Measurements from ENCODE around the gene FREM2.

Gene FREM2

GRCh38 chr13:38686577-38687245 lies at the start of gene FREM2:
Gene FREM2 (plus strand): TSS chr13:38687077. CDS start chr13:38687345, 268 bp downstream.
- DNase-seq (ENCODE audit: low spot score), result no peak

DNA sequence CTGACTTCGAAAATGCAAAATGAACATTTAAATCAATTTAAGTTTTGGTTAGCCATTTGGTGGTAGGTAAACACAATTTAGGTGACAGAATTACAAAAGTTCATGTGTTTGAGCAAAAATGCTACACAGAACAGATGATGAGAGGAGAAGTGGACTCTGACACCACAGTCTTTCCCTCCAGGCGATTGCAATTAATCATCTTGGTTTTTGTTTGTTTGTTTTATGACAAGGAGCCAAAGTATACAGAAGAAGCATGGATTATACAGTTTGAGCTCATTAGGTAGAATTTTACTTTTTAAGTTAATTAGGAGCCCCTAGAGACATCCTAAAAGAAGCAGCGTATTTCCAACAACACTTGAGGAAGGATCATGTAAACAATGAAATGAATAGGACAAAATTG lies 49.3 kb upstream of the FREM2 start:
- no peak for DNase-seq (ENCODE audit: low spot score)

GRCh38 chr13:38641164-38641948 lies 45.5 kb upstream of the FREM2 start:
- DNase-seq (ENCODE audit: low spot score), result no peak

DNA sequence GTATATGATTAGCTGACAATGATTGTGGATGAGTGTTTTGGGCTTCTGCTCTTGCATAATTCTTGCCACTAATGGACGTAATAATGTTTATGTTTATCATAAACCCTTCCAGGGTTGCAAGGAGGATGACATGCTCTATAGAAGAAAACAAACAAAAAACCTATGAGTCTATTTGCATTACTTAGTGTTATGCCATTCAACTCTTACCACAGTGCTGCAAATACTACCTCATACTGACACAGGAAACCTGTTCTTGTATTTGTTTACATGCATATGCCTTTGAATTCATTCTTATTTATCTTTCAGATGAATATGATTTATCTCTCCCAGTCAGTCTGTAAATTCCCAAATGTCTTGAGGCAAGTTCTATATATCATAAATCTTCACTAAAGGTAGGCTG lies 39.6 kb upstream of the FREM2 start:
- no peak for DNase-seq (ENCODE audit: low spot score)

DNA sequence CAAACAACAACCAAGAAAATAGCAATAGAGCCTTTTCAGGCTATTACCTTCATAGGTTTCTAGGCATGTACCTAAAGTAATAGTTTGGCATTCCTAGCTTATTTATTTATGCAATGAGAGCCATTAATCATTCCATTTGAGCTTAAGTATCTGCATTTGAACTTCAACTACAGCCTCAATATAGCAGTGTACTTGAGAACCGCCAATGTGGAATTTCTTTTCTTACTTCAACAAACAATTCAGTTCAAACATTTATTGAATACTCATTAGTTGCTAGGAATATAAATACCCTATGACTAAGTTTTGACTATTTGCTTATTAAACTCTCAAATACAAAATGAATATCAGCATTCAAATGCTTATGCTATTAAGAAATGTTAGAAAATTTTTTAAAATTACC lies 38.0 kb upstream of the FREM2 start:
- no peak for DNase-seq (ENCODE audit: low spot score)

- no peak for DNase-seq (ENCODE audit: low spot score)
Measured at GRCh38 chr13:38656699-38657098, 30.2 kb upstream of the FREM2 start.

- DNase-seq (ENCODE audit: low spot score), result no peak
Measured at GRCh38 chr13:38657191-38657590, 29.7 kb upstream of the FREM2 start.

DNA sequence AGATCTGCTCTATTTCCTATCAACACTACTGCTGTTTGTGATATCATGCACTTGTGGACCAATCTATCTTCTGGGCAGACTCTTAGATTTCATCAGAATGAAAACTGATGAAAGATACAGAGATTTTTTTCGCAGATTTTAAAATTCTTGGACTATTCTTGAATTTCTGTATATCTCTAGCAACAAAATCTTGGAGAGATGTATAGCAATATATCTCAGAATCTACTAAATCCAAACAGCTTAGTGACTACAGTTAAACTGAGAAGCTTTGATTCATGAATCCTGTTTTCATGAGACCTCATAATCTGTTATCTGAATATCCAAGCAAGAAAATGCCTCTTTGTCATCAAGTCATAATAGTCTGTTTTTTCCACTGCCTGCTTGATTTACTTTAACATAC lies 28.0 kb upstream of the FREM2 start:
- no peak for DNase-seq (ENCODE audit: low spot score)

DNA sequence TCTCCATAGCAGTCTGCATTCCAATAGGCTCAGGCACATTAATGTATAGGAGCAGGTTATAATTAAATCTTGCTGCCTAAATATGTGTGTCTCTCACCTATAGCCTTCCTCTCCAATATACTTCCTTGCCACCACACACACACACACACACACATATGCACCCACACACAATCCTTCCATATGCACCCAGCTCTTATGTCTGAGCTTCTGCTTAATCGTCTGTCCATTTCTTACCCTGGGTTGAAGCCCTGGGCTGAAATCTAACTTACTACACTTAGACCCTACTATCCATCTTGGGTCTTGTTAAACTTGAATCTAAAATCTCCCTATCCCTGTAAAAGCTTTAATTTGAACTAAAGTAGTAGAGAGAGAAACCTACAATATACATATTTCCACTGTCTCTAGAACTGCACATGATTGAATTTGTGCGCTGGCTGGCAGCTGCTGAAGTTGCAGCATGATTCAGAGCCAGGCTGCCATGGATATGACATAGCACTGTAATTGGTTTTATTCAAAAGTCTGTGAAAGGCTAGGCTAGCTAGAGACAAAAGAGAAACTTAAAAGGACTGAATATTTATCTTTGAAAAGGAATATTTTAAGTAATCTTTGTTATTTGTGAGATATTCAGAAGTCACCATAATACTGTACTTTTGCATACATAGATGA lies 25.7 kb upstream of the FREM2 start:
- DNase-seq (ENCODE audit: low spot score), result no peak

- no peak for DNase-seq (ENCODE audit: low spot score)
Measured at GRCh38 chr13:38662362-38662761, 24.5 kb upstream of the FREM2 start.

DNA sequence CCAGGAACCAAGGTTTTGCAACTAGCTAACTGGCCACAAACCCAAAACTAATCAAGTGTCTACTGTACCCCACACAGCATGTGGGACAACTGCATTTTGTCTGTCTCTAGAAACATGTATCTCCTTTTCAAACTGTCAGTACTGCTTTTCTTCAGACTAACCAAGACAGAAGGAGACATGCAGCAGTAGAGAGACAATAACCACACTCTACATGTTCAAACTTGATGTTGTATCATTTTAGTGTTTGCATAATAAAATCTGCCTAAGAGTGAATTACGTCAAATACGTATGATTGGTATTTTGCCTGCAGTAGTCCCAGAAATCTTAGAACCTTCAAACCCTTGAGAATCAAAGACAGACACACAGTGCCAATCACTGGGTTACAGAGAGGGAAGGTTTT lies 22.0 kb upstream of the FREM2 start:
- DNase-seq (ENCODE audit: low spot score), result no peak

- no peak for DNase-seq (ENCODE audit: low spot score)
Measured at GRCh38 chr13:38667526-38668109, 19.3 kb upstream of the FREM2 start.

DNA sequence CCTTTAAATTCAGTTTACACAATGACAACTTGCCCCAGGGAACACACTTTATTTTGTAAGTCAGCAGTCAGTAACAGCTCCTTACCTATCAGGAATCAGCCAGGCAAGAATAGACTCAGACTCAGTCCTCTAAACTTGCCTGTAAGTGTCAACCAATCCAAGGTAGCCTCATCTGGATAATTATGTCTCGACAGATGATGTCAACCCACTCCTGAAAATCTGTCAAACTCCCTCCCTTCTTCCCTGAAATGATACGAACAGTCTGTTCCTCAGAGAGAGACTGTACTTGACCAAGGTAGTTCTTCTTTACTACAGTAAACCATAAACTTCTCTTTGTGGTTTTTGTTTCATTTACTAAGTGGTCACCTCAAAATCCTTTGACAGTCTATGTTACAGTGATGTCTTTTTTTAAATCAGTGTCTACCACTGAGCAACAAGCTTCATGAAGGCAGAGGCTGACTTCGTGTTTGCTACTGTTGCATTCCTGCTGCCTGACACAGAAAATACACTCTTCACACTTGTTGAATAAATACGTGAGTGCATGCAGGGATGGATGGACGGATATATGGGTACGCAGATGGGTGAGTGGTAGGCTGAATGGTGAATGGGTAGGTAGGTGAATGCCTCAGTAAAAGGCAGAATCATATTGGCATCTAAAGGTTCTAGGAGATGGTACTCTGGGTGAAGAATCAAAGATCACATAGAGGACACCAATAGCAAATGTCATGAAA lies 17.5 kb upstream of the FREM2 start:
- no peak for DNase-seq (ENCODE audit: low spot score)

DNA sequence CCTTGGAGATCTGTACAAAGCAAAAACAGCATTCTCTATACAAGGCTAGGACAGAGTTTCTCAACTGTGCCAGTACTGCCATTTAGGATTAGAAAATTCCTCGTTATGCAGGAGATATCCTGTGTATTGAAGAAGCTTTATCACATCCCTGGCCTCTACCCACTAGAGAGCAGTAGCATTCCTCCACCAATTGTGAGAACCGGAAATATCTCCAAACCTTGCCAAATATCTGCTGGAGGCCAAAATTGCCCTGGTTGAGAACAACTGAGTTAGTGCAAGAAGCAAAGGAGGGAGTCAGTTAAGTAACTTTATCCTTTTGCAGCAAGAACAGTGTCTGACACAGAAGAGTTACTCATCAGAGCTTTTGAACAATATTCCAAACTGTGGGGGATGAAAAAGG lies 16.2 kb upstream of the FREM2 start:
- DNase-seq (ENCODE audit: low spot score), result no peak

DNA sequence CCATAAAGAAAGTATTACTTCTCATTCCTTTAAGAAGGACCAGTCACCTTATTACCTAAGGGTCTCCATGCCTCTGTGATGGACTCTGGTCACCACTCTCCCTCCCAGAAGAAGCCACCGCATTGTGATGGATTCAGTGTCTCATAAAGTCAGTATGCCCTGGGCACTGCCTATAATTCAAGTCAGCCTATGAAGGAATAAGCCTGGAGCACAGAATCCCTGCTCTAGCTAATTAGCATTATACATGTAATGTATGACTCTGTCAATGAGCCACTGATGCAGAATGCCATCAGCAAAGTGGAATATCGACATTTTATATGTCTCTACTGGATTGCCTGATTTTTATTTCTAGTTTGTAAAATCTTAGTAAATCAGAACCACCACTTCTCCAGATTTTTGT lies 14.9 kb upstream of the FREM2 start:
- DNase-seq (ENCODE audit: low spot score), result no peak

GRCh38 chr13:38674208-38674607 lies 12.7 kb upstream of the FREM2 start:
- DNase-seq (ENCODE audit: low spot score), result no peak

- DNase-seq (ENCODE audit: low spot score), result no peak
Measured at GRCh38 chr13:38680912-38681311, 6.0 kb upstream of the FREM2 start.

DNA sequence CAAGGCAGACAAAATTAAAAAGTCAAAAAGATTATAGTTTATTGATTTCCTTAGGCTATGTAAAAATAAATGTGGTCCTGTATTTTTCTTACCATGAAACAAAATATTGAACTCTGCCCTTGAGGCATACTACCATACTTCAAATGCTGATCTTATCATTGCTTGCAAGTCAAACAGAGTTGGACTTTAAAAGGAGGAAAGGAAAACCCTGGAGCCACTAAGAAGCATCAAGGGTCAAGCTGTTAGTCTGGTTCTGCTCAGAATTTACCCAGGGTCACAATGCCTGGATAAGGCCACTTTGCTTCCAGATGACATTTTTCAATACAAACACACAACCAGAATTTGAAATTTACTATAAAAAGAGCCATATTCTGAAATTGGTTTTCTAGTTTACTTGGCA lies 2.2 kb upstream of the FREM2 start:
- no peak for DNase-seq (ENCODE audit: low spot score)

DNA sequence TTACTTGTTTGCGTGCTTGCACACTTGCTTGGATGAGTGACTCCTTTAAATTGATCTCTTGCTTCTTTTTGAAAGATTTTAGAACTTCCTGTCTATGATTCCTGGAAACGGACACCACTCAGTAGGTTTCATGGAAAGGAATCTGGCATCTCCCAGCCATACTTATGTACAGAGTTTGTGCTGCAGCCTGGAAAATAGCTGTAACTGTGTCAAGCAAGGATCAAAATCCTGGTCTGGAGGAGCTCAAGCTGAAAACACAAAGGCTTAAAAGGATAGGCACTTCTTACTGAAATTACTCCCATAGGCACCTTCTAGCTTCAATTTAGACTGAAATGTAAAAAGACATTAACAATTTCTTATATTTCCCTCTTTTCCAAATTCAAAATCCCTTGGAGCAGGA lies 1.4 kb upstream of the FREM2 start:
- no peak for DNase-seq (ENCODE audit: low spot score)

GRCh38 chr13:38685974-38686576 lies 802 bp upstream of the FREM2 start:
- peak; percentile 35 for DNase-seq (ENCODE audit: low spot score)

Data from NAMALWA (cell line).